Kidney capillary endothelial cell (primary cell): ENCODE data around the gene SLC35E2B.

Experiments used
- DNase-seq: peaks from one replicate; pipeline ENCODE4 v3.0.0-alpha.2; 2018; ENCODE audit warnings: low spot score

Gene SLC35E2B

DNA sequence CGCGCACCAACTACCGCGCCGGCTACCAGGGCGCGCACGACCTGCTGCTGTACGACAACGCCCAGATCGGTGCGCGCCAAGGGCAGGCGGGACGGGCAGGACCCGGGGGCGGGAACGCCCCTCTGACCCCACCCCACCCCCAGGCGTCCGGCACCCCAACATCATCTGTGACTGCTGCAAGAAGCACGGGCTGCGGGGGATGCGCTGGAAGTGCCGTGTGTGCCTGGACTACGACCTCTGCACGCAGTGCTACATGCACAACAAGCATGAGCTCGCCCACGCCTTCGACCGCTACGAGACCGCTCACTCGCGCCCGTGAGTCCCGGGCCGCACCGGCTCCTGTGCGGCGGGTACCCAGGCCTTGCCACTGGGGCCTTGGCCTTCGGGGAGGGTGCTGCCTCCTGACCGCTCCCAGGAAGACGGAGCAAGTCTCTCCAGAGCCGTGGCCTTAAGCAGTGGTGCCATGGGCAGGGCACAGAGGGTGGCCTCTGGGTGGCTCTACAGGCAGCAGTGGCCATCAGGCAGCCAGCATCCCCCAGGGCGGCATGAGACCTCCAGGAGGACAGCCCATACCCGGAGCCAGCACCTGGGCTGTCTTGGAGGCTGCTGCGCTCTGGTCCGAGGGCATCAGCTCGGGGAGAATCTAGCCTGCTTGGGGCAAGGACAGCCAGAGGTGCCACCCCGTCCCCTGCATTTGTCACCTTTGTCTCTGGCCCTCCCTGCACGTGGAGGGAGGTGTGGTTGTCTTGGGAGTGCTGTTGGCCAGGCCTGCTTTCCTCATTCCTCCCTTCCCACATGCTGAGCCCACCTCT lies 68.8 kb downstream of the SLC35E2B start:
- no peak for DNase-seq

DNA sequence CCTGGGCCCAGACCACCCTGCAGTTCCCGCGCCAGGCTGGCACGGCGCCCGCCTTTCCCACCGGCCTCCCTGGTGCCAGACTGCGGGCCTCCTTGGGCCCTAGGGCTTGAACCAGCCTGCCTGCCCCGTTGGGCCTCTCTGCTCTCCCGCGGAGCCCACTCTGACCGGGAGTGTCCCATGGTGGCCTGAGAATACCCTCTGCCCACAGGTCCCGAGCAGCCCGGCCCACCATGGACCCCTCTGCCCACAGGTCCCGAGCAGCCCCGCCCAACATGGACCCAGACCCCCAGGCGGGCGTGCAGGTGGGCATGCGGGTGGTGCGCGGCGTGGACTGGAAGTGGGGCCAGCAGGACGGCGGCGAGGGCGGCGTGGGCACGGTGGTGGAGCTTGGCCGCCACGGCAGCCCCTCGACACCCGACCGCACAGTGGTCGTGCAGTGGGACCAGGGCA lies 69.4 kb downstream of the SLC35E2B start:
- DNase-seq = no peak

DNA sequence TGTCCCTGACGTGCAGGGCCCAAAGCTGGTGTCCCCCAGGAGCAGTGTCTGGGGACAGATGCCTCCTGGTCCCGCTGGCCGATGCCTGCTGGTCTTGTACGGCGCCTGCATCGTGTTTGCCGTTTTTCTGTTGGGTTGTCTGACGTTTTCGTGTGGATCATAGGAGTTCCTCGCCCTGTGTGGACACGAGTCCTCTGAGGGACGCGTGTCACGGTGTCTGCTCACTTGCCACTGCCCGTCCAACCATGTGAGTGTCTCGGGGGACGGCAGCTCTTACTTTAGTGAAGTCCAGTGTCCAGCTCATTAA lies 69.9 kb downstream of the SLC35E2B start:
- no peak for DNase-seq

DNA sequence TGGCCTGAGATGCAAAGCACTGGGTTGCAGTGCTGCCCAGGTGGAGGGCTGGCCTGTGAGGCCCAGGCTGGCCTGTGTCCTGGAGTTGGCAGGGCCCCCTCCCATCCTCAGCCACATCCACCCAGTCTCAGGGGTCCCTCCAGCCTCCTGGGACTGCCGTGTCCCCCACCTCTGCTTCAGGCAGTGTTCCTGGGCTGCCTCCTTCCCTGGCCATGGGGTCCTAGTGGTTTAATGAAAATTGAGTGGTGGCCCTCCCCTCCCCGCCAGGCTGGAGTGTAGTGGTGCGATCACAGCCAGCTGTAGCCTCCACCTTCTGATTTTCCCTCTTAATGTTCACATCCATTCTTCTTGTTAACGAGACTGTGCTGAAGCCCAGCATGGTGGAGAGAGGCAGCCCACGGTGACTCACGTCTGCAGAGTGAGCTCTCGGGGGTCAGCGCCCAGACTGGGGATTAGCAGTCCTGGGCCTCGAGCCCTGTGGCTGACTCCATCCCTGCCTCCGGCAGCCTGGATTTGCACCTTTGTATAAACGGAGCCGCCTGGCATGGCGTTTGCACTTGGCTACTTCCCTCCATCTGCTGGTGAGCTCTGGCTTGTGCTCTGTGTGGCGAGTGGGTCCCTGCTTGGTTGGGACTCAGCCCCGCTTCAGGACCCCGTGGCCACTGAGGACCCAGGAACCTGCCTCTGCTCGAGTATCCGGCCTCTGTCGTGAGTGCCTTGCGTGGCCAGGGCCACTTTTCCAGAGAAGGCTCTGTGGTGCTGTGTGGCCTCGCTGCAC lies 70.4 kb downstream of the SLC35E2B start:
- no peak for DNase-seq

DNA sequence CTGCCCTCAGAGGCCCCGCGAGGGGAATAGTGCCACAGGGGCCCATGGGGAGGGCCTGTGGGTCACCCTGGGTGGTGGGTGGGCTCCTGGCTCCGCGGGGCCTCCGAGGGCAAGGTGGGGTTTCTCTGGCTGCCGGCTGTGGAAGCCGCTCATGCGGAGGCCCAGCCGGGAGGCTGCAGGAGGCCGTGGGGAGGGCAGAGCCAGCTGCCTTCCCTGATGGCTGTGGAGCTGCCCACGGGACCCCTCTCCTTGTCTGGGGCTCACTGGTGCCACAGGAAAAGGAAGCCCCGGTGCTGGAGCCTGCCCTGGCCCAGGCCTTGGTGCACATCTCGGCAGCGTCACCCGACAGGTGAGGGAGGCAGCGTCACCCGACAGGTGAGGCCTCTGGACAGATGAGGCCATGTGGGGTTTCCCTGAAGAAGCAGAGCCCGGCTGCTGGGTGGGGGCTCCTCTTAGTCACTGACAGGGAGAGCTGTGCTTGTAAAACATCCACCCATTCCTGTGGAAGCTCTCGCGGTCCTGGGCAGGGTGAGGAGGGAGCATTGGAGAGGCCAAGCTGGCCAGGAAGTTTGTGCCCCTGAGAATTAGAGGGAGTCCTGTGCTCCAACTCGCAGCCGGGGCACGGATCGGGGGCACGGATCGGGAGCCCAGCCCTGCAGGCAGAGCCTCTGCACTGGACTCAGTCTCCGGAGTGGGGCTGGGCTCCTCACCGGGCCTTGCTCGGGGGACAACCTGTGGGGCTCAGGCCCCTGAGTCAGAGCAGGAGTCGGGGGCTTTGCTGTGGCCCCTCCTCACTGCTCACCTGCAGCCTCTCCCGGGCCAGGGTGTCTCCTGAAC lies 71.2 kb downstream of the SLC35E2B start:
- no peak for DNase-seq

DNA sequence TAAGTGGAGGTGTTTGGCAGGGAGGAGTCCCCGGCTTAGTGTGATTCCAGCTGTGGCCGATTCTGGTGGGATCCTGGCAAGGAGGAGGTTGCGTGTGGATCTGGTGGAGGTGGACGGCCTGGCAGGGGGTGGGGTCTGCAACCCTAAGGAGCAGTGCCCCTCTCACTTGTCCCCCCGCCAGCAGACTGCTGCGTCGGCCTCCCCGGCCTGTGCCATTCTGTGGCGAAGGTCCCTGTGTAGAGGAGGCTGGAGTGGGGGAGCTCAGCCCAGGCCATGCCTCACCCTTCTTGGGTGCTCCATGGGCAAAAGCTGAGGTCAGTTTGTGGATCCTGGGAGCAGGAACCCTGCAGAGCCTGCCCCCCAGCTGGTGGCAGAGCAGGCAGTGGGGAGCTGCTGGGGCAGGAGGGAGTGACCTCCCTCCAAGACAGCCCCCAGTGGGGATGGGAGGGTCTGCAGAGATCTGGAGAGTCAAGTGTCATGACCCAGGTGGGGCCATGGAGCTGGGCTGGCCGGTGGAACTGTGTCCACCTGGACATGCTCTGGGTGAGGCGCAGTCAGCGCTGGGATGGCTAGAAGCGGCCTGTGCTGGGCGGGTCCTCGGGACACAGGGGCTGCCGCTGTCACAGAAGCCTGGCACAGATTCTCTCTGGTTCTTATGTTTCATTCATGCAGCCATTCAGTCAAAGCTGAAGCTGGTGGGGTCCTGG lies 72.0 kb downstream of the SLC35E2B start:
- DNase-seq = no peak

DNA sequence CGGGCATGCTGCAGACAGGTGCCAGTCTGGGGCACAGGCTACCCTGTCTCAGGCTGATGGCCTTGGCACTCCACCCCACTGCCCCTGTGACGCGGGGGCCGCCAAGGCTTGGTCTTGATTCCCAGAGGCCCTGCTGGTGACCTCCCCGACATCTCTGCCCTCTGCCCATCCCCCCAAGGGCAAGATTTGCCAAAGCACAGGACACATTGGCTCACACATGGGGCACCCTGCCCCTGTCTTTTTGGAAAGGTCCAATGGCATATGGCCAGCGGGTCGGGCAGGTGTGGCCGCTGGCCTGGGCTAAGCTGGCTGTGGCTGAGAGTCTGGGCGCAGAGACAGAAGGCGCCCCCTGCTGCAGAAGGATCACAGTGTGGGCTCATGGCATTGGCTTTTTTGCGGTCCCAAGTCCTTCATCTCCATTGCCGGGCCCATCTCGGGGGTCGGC lies 72.7 kb downstream of the SLC35E2B start:
- no peak for DNase-seq

DNA sequence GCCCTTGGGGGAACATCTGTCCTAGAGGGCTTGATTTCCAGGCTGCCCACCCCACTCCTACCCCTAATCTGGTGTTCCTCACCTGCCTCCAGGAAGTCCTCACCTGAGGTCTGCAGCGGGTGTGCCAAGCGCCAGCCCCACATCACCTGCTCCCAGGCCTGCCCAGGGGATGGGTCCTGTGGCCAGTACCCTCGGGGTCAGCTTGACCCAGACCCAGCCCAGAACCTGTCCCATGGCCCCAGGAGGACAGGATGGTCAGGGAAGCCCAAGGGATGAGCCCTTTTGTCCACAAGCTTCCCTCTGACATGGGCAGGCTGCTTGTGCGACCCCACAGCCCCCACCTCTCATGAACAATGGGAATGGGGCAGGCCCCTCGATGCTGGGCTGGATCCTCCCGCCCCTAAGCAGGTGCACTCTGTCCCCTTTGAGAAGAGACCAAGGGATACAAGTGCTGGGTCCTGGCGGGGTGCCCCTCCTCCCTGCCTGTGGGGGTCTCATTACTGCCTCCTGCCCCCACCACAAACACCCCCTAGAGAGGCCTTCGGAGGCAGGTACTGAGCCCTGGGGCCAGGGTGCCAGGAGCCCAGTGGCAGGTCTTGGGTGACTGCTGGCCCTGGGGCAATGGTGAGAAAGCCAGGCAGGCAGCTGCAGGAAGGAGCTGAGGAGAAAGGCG lies 74.1 kb downstream of the SLC35E2B start:
- DNase-seq = no peak

DNA sequence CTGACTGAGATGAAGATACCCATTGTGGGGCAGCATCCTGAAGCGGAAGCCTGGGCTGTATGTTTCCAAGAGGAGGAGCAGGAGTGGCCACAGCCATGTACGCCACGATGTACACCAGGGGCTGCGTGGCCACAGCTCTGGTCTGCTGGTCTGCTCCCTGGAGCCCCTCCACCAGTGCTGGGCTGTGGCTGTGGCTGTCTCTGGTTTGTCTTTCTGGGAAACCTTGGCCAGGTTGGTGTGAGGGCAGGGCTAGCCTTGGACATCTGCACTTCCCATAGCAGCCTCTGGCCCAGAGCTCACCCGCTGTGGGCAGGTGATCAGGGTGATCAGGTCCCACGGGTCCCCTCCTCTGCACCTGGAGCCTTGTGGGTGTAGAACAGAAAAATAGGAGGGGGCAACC lies 74.7 kb downstream of the SLC35E2B start:
- DNase-seq = no peak

DNA sequence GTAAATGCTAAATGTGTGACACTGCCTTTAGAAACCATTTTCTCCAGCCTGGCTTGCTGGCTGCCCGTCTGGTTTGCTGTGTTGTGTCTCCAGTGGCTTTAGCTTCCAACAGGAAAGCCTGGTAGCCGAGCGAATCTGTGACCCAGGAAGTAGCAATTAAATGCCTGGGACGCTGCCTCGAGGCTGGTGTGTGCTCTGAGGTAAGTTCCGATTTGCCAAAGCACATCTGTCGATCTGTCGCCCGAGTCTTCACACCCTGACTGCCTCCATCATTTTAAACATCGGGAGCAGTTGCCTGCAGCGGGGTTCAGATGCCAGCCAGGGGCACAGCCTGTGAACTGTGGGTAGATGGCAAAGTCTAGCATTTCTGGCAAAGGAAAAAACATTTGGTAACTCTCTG lies 75.1 kb downstream of the SLC35E2B start:
- DNase-seq = no peak

DNA sequence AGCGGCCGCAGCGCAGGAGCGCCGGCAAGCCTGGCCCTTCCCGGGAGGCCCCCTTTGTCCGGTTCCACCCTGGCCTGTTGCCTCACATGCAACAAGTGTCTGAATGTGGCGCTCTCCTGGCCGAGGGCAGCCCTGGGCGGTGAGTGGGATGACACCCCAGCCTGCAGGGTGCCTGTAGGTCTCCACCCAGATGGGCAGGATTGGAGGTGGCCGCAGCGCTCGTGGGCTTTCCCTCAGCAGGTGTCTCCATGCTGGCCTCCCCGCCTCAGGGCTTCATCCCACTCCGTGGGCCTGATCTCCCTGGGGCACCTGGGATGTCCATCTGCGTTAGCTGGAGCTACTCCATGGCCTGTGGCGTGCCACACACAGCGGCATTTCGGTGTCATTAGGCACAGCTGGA lies 75.8 kb downstream of the SLC35E2B start:
- no peak for DNase-seq

DNA sequence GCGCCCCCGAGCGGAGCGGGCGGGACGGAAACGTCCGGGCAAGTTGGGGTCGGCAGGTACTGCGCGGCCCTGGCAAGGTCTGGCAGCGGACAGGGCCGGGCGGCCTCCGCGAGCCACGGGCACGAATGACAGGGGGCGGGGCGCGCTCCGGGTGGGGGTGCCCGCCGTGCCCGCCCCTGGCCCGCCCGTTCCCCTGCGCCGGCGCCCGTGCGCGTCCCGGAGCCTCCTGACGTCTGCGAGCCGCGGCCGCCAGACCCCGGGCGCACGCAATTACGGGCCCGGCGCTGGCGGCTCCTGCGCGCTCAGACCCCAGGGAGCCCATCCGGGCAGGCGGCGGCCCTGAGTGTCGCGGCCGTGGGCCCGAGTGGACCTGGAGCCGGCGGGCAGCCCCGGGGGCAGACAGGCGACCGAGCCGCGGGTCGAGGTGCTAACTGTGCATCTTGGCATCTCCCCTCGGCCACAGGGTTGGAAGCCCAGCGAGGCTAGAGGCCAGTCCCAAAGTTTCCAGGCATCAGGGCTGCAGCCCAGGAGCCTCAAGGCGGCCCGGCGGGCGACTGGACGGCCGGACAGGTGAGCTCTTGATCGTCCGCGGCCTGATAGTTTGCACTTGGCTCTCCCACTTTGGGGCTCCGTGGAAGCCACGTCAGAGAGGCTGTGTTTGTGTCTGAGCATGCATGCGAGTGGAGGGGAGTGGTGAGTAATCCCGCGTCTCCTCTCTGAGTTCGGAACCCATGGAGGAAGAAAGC lies 76.4 kb downstream of the SLC35E2B start:
- no peak for DNase-seq

DNA sequence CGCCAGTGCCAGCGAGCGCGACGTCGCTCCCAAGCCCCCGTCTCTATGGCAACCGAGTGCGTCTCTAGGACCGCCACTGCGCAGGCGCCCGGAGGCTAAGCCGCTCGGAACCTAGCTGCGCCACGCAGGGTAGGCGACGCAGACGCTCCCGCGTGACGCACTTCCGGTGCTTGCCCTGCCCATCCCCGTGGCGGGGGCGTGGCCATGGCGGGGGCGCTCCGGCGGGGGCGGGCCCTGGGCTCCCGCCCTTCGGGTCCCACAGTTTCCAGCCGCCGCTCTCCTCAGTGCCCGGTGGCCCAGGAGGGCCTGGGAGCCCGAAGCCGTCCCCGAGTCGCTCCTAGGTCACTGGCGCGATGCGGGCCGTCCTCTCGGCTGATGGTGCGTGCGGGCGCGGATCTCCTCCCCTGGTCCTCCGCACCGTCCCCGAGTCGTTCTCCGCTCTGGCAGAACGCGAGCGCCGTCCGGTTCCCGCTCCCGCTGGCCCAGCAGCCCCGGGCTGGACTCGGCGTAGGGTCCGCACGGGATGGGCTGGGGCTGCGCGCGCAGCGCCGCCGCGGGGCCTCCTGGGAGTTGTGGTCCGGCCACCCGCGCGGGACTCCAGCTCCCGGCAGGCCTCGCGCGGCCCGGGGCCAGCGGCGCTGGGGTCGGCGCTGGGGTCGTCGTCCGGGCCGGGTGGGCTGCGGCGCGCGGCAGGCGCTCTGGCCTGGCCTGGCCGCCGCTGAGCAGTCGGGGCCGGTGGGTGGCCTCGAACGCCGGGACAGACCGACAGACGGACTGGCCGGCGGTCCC lies 77.1 kb downstream of the SLC35E2B start, which contains the start of gene MIB2:
MIB2 (plus strand) TSS at position 245 of the 789 bp plus-strand sequence. CDS start 7,953 bp downstream, outside the sequence.
- peak; percentile 93 for DNase-seq

DNA sequence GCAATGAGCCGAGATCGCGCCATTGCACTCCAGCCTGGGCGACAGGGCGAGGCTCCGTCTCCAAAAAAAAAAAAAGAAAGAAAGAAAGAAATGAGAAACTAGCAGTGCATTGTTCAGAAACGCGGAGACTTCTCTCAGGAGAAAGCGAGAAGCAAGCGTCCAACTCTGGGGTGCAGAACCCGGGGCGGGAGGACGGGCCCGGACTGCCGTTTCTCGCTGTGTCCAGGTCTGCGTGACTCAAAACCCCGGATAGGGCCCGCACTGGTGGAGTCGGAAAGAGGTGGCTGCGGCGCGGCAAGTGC lies 77.7 kb downstream of the SLC35E2B start:
- DNase-seq = no peak

DNA sequence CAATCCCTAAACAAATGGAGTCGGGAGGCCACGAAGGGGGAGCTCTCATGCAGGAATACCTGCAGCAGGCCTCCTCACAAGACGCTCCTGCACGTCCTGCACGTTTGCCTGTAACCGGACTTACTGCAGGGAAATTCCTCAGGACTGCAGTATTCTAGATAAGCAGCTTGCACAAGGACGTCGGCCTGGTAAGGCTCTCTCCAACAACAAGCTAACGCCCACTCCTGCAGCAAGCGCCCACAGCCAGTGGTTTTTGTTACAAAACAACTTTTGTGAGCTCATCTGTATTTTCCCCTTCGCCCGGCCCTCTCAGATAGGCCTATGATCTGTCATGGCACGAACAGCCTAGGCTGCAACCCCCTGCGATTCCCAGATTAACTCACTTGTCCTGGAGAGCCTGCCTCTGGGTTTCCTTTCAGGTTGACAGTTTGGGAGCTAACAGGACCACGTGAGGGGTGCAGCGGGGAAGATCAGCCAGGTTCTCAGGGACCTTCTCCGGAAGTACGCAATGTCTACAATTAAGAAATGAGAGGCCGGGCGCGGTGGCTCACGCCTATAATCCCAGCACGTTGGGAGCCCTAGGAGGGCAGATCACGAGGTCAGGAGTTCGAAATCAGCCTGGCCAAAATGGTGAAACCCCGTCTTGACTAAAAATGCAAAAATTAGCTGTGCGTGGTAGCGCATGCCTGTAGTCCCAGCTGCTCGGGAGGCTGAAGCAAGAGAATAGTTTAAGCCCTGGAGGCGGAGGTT lies 78.2 kb downstream of the SLC35E2B start:
- DNase-seq = no peak

DNA sequence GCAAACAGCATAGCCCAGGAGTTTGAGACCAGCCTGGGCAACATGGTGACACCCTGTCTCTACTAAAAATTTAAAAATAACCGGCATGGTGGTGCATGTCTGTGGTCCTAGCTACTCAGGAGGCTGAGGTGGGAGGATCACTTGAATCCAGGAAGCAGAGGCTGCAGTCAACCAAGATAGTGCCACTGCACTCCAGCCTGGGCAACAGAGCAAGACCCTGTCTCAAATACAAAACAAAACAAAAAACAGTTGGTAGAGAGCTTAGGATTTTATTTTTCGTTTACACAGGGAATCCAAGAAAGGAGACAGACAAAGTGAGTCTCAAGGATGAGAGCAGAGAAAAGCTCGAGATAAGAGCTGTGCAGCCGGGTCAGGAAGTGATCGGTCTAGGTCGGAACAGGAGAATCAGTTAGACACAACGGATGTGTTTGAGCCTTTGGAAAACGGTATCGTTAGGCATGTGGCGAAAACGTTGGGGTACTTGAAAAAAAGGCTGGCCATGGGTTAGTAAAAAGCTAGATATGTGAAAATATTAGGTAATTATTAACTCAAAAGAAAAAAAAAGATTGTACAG lies 79.0 kb downstream of the SLC35E2B start:
- no peak for DNase-seq

DNA sequence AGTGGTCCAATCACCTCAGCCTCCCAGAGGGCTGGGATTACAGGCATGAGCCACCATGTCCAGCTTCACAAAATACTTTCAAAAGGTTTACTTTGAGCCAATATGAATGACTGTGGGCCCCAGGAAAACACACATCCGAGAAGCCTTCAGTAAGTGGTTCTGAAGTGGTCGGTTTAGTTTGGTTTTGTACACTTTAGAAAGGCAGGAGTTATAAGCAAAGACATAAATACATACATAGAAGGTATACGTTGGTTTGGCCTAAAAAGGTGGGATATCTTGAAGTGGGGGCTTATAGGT lies 80.5 kb downstream of the SLC35E2B start:
- no peak for DNase-seq

DNA sequence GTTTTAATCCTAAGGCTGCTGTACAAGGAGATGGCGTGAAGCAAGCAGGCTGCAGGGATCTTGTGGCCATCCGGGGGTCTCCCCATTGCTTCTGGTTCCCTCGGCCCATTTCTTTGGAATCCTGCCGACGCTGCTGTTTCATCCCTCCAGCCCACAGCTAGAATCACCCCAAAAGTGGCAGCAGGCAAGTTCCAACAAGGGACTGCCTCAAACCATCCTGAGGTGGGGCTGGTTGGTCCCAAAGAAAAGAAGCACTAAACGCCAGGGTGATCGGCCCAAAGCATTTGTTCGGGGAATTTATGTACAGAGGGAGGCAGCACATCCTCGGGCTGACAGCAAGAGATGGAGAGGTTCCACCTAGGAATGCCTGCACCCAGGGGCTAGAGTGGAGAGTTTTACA lies 81.8 kb downstream of the SLC35E2B start:
- no peak for DNase-seq
